ENCODE results near the gene TFF2.

The TFF2 gene

DNA sequence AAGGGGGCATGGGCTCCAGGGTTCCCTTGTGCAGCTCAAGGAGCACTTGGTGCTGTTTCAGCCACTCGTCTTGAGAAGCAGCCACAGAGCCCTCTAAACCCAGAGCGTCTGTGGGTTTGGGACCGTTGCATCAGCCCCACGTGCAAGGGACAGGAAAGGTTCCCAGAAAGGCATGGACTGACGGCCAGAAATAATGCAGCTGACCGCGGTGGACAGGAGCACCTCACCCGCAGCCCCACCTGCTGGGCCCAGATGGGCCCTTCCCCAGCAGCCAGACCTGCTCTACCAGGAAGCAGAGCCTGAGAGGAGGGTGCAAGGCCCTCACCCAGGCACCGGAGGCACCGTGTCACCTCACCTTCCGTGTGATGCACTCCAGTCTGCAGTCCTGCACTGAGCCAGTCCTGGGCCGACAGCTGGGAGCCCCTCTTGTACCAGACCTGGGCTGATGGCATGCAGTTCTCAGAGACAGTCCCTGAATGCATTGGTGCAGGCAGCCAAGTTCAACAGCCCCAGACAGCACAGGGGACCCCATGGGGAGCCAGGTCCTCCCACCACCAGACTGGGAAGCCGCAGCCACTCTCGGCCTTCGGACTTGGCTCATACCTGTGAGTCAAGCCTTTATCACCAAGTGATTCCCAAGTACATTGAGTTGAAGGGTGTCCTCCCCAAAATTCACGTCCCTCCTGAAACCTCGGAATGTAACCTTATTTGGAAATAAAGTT, 30.8 kb downstream of the TFF2 start:
- no peak overlapping the region for H3K27ac ChIP-seq
- TF ChIP-seq, protein P1, sequence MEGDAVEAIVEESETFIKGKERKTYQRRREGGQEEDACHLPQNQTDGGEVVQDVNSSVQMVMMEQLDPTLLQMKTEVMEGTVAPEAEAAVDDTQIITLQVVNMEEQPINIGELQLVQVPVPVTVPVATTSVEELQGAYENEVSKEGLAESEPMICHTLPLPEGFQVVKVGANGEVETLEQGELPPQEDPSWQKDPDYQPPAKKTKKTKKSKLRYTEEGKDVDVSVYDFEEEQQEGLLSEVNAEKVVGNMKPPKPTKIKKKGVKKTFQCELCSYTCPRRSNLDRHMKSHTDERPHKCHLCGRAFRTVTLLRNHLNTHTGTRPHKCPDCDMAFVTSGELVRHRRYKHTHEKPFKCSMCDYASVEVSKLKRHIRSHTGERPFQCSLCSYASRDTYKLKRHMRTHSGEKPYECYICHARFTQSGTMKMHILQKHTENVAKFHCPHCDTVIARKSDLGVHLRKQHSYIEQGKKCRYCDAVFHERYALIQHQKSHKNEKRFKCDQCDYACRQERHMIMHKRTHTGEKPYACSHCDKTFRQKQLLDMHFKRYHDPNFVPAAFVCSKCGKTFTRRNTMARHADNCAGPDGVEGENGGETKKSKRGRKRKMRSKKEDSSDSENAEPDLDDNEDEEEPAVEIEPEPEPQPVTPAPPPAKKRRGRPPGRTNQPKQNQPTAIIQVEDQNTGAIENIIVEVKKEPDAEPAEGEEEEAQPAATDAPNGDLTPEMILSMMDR (conservative IDR thresholded peaks at IDR 0.05; ENCODE audit: low read depth): no peak
- DNase-seq (ENCODE audit: low spot score): no peak
- POLR2A ChIA-PET (ENCODE audit: low non-redundant PET): no interaction called here
- CTCF ChIA-PET: no interaction called here

DNA sequence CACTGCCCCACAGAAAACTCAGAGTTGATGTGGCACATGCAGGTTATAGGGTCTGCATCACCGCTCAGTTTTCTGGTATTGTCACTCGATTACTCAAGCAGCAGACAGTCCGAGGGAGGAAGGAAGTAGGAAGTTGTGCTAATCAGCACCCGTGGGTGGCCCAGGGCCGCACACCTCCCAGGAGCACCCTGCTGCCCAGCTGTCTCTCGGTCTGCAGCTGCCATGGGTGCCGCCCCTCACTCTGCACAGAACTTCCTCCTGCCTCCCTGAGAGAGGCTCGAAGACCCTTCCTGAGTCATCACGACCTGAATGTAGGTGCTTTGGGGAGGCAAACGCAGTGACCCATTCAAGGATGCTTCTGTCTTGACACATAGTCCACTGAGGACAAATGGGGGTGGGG, 31.4 kb downstream of the TFF2 start:
- POLR2A ChIA-PET (ENCODE audit: low non-redundant PET): no interaction called here
- CTCF ChIA-PET: no interaction called here
- H3K27ac ChIP-seq: no peak overlapping the region
- TF ChIP-seq, protein P1 (conservative IDR thresholded peaks at IDR 0.05; ENCODE audit: low read depth): no peak
- DNase-seq (ENCODE audit: low spot score): no peak

DNA sequence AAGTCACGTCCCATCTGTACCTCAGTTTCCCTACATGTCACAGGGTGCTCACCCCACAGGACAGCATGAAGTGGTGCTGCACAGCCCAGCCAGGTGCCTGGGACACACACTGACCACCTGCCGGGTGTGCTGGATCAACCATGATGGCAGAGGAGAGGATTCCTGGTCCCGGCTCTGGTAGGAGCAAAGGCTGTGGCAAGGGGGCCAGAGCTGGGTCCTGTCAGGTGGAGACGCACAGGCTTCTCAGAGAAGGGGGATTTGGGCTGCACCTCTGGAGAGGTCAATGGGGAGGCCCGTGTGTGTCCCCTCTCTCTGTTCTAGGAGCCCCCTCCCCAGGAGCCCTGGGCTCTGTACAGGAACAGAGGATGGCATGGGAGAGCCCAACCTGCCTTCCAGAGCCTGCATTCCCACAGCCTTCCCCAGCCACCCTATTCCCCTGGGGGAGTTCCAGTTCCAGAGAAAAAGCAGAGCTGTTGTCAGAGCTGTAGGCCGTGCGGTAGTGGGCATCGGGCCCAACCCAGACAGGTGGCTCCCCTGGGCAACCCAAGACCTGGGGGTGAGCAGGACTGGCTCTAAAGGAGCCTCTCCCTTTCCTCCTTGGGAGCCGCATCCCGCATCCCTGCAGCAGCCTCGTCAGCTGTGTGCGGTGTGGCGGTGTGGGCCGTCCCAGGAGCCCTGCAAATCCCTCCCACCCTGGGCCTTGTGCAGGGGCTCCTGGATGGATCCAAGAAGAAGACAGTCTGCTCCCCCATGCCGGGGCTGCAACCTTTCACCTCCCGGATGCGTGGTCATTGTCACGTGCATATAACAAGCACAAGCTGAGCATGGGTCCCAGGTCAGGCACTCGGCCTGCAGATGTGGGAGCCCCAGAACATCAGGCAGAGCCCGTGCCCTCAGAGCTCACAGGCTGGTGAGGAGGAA, 32.7 kb downstream of the TFF2 start:
- no peak for DNase-seq (ENCODE audit: low spot score)
- POLR2A ChIA-PET (ENCODE audit: low non-redundant PET): no interaction called here
- CTCF ChIA-PET: interaction anchor here (1.0 kb wide), 1 partner anchor 173 kb away, joined by 3 read pairs; no protein-coding TSS in a partner anchor
- no peak overlapping the region for H3K27ac ChIP-seq
- TF ChIP-seq, protein P1 (conservative IDR thresholded peaks at IDR 0.05; ENCODE audit: low read depth): no peak

DNA sequence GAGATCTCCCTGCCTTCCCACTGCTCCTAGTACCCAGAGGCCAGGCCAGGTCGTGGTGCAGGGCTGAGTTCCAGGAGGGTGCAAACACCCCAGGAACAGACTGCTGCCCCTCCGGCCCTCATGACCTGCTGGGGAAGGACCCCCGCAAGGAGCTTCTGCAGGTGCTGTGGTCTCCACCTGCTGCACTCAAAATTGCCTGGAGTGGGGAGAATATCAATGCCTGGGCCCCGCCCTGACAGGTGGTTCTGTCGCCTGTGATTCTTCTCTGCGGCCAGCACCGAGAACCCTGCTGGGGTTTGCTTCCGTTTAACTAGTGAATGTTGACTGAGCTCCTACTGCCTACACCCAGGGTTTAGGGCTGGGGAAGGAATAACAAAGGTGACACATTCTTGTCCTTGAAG, 33.5 kb downstream of the TFF2 start:
- ChIA-PET CTCF (interaction anchor here (1.0 kb wide), 1 partner anchor 172 kb away, joined by 3 read pairs; no protein-coding TSS in a partner anchor), POLR2A (ENCODE audit: low non-redundant PET) (no interaction called here)
- TF ChIP-seq, protein P1 (conservative IDR thresholded peaks at IDR 0.05; ENCODE audit: low read depth): no peak
- H3K27ac ChIP-seq: no peak overlapping the region
- no peak for DNase-seq (ENCODE audit: low spot score)

DNA sequence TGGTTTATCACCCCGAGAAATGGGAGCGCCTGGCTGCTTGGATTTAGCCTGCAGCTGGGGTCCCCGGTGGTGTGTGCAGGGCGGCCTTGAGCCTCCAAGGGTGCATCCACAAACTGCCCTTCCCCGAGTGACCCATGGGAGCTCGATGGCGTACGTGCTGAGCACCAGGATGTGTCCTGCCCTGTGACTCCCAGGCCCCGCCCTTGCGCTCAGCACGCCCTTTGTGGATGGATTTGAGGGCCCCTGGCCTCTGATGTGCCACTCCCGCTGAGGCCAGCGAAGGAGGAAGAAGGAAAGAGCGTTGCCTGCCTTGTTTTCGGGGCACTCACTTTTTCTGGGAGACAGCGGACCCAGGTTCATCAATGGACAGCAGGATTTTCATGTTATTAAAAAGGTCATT, 33.9 kb downstream of the TFF2 start:
- POLR2A ChIA-PET (ENCODE audit: low non-redundant PET): no interaction called here
- H3K27ac ChIP-seq: no peak overlapping the region
- CTCF ChIA-PET: no interaction called here
- no peak for DNase-seq (ENCODE audit: low spot score)
- TF ChIP-seq, protein P1 (conservative IDR thresholded peaks at IDR 0.05; ENCODE audit: low read depth): no peak

DNA sequence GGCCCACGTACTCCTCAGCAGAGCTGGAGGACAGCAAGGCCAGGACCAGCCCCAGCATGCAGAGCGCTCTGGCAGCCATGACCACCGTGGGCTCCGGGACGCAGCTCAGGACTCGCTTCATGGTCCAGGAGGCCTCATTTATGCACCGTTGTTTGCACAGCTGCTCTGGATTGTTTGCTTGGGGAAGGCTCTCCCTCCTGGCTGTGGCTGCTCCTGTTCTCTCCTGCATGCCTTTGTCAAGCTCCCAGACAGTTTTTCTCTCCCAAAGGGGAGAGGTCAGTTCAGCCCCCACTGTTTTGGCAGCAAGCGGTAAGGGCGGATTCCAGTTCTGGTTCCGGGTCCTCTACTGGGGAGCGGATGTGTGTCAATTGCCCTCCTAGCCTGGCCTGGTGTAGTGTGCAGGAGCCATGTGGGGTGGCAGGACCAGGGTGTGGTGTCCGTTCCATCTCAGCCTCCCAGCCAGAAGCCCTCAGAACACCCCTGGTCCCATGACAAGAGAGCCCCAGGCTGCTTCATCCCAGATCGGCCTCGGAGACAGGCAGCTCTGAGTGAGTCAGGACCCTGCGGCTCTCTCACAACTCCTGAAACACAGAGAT, 35.4 kb downstream of the TFF2 start, which contains the start of gene TFF3:
TFF3 (minus strand) TSS at position 114 of the 596 bp plus-strand sequence; CDS start at position 79, 35 bp downstream.
- CTCF ChIA-PET: interaction anchor here (0.6 kb wide), 1 partner anchor 821 kb away, joined by 3 read pairs; no protein-coding TSS in a partner anchor
- POLR2A ChIA-PET (ENCODE audit: low non-redundant PET): no interaction called here
- DNase-seq (ENCODE audit: low spot score): no peak
- peak within 1 kb of the TSS; percentile 34 for H3K27ac ChIP-seq
- TF ChIP-seq, protein P1 (conservative IDR thresholded peaks at IDR 0.05; ENCODE audit: low read depth): no peak

Data from RWPE1 (cell line).